ENCODE data around the gene WSCD2. TPM values are rescaled to one million over a fixed set of nuclear protein-coding genes. Genes with fewer than 3 reads are reported as not detected.

The WSCD2 gene
- polyA plus RNA-seq, 1 donor = 9.1 TPM

DNA sequence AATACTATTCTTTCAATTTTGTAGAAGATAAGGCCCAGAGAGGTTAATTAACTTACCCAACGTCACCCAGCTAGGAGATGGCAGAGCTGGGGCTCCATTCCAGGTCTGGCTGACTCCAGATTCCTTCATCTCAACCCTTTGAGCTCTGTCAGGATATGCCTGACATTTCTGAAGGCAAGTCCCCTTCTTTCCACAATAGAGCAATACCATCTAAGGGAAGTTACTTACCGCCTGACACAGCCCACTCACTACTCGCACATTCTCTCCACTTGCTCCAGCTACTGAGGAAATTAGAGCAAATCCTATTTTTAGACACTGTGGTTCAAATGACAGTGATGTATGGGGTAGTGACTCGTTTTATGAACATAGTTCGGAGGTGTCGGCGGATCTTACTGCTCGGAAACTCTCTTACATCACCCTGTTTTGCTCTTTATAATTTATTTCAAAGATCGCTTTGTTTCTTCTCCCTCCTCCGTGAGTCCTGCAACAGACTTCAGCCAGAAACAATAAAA is 2.0 kb upstream of the WSCD2 start:
- DNase-seq = no peak

DNA sequence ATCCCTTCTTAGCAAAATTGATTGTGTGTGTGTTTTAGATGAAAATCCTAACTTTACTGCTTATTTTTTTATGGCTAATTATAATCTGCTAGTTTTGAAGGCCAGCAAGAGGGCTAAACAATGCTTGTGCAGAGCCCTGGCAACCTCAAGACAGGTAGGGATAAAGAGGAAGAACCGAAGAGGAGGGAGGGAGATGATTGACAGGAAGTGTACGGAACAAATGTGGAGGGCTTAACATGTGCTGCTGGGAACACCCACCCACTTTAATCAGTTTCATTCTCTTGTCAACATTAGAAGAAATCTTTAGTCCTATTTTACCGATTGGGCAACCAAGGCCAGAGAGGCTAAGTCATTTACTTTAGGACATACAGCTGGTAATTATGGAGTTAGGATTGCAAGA is 1.4 kb upstream of the WSCD2 start:
- no peak for DNase-seq

DNA sequence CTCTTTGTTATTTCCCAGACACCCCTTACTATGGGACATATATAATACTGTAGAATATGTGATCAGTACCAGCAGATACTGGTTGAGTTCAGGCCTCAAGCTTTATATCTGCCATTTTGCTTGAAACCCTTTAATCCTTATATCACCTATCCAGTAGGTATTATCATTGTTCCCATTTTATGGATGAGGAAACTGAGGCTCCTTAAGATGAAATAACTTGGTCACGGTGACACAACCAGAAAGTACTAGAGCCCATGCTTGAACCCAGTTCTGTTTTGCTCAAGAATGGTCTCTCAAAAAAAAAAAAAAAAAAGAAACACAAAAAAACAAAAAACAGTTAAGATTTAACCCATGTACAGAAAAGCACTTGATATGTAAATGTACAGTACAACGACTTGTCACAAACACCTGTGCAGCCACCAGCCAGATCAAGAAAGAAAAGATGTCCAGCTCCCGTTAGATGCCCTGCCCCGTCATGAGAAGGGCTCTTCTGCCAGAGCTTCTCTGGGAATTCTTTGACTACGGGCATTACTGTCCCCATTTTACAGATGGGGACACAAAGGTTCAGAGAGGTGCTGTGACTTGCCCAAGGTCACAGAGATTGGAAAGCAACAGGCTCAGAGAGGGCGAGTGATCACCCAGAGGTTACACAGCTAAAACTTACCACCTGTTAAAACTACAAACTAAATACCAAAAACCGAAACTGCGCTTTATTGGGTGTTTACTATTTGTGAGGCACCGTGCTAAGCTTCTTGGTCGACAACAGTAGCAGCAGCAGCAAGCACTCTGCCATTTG is 669 bp upstream of the WSCD2 start:
- no peak for DNase-seq

DNA sequence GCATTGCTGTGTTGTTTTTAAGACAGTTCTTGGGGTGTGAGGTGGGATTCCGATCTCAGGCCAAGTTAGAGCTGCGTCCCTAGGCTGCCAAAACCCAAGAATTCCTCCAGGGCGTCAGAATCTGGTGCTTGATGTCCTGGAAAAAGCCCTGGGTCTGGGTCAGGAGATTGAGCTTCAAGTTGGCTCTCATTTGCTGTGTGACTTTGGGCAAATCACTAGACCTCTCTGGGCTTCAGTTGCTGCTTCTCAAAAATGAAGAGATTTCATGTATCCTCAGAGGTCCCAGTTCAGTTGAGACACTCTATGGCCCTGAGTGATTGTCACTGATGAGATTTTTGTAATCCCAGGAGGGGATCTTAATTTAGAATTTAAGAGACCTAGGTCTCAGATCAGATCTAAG is 1.9 kb downstream of the WSCD2 start:
- no peak for DNase-seq

DNA sequence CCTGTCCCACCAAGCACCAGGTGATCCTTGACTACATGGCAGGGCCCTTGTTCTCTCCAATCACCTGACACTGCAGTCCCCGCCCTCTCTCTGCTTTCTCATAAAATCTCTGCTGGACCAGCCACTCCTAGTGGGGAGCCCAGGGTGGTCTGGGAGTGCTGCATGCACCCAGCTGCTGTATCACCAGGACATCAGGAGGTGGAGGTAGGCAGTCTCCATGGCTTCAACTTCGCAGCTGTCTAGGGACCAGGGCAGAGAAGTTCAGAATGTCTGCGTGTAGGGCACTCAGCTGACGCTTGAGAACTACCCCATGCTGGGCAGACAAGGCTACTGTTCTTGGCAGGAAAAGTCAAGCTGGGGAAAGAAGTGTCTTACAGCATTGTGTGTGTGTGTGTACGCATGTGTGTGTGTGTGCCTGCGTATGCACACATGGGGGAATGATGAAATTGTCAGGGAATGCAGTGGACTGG is 2.6 kb downstream of the WSCD2 start:
- no peak for DNase-seq

DNA sequence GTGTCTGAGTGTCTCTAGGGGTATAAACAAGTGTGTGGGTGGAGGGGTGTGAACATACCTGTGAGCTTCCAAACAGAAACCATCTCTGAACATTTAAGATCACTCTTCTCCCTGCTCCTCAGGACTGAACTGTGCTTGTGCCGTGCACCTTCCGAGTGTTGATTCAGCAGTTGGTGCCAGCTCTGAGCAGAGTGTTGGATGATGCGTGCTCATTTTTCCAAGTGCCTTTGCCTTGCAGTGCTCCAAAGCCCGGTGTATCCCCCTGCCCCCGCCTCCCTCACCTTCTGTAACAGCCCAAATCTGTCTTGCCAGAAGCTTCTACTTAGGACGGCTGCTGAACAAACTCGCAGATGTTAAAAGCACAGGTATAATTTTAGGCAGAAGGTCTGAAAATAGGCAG is 4.4 kb downstream of the WSCD2 start:
- no peak for DNase-seq

DNA sequence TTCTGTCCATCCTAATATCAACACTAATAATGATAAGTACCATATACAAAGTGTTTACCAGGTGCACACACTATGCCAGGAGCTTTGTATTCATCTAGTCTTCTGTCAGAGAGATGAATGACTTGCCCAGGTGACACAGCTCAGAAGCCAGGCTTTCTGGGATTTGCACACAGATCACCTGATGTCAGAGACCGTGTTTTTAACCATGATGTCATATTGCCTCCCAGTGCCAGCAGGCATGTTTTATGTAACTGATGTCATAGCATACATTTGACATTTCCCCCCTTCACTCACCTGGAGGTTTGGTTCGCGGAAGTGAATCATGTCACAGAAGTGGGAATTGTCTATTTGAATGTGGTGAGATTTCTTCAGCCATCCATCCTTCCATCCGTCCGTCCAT is 5.7 kb downstream of the WSCD2 start:
- DNase-seq = no peak

DNA sequence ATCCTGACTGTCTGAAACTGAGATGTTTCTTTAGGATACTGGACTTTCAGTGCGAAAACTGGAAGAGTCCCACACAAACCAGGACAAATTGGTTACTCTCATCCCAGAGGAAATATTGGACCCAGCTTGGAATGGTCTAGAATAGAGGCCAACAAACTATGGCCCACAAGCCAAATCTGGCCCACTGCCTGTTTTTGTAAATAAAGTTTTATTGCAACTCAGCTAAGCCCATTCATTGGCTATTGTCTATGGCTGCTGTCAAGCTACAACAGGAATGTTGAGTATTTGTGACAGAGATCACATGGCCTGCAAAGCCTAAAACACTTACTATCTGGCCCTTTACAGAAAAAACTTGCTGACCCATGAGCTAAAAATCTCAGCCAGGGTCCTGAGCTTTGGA is 6.5 kb downstream of the WSCD2 start:
- DNase-seq = no peak

DNA sequence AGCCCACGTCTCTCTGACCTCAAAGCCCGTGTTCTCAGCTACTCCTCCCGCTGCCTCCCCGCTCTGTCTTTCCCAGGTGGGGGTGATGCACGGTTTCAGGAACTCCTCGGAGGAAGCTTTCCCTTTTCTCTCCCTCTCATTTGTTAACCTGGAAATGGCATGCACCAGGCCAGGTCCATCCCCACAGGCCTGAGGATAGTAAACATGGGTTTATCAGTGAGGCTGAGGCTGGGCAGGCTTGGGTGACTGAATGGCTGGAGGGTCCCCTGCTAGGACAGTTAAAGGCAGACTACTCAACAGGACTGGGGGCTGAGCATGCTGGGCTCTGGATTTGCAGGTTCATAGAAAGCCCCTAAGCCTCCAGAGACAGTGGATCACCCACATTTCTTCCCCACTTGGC is 7.6 kb downstream of the WSCD2 start:
- DNase-seq = no peak

DNA sequence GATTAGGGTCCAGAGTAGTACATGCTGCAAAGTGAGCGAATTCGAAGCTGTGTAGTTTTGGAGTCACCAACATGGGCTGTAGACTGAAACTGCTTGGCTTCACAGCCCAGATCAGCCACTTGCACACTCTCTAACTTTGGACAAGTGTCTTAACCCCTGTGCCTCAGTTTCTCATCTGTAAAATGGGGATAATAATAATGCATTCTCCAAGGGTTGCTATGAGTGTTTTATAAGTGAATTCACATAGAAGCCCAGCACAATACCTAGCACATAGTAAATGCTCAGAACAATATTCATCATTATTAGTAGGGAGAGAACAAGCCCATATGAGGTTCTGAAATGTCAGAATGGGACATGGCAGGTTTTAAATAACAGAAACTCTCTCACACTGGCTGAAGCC is 10.4 kb downstream of the WSCD2 start:
- no peak for DNase-seq

DNA sequence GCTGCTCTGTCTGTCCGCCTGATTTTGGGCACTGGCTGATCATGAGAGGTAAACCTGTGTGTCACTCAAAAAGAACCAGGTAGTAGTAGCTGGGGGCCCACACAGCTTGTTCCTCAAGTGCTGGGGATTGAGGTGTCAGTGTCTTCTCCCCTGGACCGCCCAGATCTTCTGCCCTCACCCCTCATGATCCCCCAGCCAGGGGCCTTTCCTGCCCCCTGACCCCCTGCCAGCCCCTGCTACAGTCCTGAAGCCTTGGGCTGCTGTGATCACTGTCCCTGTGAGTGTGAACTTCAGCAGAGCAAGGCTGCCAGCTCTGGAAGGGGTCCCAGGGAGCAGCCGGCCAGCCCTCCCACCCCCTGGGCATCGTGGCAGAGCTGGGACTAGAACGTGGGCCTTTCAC is 11.4 kb downstream of the WSCD2 start:
- no peak for DNase-seq

DNA sequence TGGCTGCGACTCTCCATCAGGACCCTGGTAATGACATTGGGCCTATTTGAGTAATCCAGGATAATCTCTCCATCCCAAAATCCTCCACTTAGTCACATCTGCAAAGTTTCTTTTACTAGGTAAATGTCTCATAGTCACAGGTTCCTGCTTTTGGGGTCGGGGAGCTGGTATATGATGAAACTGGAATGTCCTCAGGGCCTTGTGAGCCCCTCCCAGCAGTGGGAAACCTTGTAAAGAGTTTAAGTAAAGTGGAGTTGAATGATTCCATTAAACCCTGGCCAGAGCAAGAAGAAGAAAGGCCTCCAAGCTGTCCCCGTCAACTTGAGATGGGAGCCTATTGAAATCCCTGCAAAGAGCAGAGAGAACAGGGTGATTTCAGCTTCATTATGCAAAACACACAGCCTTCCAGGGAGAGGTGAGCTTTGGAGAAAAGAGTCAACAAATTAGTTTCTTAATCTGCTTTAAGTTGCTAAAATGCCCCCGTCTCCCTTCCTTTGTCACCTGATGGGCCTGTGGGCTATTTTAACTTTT is 12.6 kb downstream of the WSCD2 start:
- no peak for DNase-seq

DNA sequence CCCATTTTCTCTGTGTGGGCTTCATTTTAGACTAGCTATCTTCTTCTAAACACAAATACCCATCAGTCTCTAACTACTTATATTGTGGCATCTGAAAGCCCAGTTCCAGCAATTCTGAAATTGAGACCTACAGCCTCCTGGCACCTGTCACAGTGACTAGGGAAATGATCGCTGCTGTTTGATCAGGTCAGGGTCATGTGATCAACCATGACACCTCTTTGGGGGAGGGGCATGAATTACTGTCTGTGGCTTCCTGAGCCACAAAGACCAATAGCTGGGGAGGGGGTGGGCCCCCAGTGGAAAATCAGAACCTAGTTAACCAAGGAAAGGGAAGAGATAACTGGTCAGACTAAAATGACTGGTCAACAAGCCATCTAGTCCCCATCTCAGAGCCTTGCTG is 14.1 kb downstream of the WSCD2 start:
- no peak for DNase-seq

DNA sequence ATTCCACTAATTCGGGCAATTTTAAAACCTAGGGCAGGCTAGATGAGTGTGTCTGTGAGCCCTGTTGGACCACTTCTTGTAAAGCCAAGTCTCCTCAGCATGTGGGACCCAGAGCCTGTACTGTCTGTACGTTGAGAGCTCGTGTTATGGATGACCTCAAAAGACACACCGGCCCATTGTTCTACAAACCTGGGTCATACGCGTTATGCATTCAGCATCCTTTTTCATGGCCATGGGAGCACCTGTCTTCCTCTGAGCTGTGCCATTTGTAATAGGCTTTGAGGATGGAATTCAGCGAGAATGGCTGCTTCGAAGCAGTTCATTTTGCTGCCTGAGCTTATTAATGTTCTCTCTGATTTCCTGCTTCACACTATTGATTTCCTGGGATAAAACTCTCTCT is 15.0 kb downstream of the WSCD2 start:
- no peak for DNase-seq

DNA sequence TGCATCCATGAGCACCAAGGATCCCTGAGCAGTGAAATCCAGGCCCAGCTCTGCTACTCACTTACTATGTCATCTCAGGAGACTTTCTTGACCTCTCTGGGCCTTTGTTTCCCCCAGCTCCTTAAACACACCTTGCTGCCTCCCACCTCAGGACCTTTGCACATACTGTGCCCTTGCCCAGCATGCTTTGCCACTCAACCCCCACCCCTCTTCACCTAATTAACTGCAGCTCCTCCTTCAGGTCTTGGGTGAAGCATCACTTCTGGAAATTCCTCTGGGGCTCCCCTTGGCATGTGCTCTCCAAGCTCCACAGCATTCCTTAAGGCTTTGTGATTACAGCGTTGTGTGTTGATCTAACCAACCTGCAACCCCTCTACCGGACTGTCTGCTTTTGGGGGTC is 15.9 kb downstream of the WSCD2 start:
- no peak for DNase-seq

DNA sequence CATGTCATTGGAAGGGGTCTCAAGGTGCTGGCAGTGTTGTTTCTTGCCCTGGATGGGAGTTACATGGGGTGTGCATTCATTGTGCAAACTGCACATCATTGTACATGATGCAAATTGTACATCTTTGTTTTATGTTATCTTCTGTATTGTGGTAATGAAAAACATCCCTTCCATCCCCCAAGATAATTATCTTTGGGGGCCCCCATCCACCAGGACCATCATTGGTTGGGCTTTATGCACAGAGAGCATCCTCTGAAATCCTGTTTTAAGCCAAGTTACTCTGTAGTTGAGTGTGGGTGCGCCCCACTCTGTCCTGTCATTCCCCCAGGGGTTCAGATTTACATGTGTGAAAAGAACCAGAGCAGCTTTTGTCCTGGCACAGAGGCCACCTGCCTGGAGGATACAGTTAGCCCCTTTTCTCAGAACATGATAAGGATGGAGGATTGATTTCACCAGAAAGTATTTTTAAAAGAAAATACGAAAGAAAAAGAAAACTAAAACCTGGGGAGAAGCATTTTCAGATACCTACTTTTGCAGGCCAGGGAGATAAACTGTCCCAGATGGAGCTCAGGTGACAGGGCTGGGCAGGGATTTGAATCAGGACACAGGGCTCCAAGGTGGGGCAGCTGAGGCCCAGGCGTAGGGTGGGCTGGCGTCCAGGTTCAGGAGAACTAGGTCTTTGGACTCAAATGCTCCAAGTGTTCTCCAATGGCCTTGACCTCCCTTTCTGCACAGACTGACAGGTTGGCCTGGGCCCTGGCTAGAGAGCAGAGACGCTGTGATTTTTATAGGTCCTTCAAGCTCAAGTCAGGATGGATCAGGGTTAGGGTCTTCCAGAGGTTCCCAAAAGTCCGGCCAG is 17.2 kb downstream of the WSCD2 start:
- no peak for DNase-seq

DNA sequence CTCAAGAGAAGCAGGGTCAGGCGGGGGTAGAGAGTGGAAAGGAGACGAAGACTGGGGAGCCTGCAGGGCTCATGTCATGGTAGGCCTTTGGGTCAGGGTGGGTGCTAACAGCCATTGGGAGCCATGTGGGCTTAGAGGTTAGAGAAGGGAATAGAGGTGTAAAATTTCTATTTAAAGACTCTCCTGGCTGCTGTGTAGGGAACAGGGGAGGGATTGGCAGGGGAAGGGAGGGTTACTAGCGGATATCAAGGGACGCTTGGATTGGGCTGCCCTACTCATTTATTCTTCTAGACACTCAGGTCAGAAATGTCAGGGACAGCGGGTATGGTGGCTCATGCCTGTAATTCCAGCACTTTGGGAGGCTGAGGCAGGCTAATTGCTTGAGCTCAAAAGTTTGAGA is 18.2 kb downstream of the WSCD2 start:
- no peak for DNase-seq

DNA sequence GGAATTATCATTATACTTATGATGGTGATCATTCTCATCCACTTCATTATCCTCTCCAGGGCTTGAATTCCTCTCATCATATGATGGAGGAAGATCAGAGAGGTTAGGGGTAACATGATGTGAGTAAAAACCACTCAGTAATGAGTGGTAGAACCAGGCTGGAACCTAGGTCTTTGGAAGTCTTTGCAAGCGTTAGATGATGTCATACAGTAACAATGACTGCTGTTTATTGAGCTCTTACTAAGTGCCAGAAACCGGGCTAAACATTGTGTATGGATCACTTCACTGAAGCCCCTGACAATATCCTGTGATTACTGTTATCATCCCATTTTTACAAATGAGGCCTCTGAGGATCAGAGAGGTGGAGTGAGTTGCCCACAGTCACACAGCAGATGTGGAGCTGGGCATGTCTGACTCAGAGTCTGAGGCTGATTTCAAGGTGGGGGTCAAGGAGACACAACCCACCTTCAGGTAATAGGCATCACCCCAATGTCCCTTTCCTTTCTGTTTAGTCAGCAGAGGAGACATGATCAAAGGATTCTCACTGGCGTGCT is 19.5 kb downstream of the WSCD2 start:
- DNase-seq = no peak

DNA sequence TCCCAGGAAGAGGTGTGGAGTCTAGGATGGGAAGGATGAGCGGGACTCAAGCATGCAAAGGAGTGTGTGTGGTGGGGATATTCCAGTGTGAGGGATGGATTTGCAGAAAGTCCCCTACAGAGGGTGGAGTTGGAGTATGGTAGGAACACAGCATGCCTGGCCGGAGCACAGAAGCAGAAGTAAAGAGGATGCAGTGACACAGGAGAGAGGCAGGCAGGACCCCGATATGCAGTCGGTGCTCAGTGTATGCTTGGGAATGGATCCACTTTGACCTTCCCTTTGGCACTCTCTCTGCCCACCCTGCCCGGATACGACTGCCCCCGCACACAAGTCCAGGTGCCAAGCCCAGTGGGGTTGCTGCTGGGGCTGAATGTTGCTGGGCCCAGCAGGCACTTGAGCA is 21.3 kb downstream of the WSCD2 start:
- no peak for DNase-seq

DNA sequence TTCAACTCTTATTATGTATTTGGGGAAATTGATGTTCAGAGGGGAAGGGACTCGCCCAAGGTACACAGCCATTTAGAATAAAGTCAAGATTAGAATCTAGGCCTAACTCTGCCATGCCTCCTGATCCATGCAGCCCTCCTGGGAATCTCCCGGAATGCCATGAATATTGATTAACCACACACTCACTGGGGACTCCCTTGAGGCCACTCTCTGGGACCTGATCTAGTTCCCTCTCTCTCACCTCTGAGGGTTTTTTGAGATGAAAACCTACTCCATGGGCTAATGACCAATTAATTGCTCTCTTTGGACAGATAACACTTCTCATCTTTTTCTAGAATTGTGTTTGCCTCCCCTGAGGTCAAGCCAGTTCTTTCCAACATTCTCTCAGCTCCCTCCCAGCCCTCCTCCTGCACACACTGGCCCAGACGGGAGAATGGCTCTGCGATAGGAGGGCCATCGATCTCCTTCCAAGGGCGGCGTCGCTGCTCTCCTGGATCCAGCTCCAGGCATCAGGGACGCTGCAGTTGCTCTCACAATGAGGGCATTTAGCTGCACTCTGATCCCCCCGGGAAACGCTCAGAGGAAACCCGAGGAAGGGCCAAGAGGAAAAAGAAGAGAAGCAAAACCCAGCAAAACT is 22.6 kb downstream of the WSCD2 start:
- no peak for DNase-seq

DNA sequence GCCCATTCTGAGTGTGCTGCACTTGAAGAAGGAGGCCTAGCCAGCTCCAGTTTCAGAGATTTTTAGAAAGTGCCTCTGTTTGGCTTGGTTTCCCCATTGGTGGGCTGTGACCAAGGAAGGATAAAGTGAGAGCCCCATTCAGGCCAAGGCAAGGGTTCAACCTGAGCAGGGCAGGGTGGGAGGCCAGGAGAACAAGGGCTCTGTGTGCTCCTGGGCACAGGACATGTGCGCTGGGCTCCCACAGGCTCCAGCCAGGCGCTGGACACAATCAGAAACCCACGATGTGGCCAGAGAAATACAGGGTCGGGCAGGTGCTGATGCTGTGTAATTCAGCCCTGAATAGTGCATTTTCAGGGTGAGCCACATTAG is 23.1 kb downstream of the WSCD2 start:
- DNase-seq = no peak

DNA sequence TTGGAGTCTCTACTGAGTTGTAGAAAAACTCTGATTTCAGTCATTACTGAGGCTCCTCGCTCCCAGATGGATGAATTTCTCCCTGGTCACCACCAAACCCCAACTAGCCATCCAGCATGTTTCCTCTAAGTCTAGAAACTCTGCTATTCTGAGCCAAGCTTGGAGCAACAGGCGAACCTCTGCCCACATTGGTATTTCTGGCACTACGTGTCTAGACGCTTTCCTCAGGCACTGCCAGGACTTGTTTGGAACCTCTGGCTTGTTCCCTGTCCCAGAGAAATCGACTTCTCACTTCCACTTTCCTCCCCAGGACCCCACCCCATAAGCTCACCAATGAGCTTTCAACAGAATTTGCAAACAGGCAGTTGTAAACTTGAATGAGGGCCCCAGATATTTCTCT is 27.6 kb downstream of the WSCD2 start:
- DNase-seq = no peak
